BJ (cell line): ENCODE data around the gene LHX3. TPM values are rescaled to one million over a fixed set of nuclear protein-coding genes. Genes with fewer than 3 reads are reported as not detected.

ENCODE experiments used
- CTCF ChIA-PET: fragments of 350-600 bp; formaldehyde crosslinking; extraction: SDS; loops from one replicate; lab custom pipeline; 2021; ENCODE audit warnings: antibody characterized with exemption, inconsistent platforms; lab: Yijun Ruan, JAX
- POLR2A ChIA-PET: fragments of 300-600 bp; sonication (Branson Sonifier 250); formaldehyde crosslinking; extraction: SDS; loops from one replicate; lab custom pipeline; 2021; ENCODE audit warnings: antibody characterized with exemption; lab: Charles Lee
- DNase-seq: peaks from one replicate; pipeline ENCODE4 v3.0.0-alpha.2; 2011; ENCODE audit warnings: low read depth
- H3K27me3 ChIP-seq: 2 replicates; pipeline ENCODE4 v1.6.0; 2011; ENCODE audit warnings: low read length; ENCODE audit not compliant: control insufficient read depth, insufficient read depth
- H3K36me3 ChIP-seq: 2 replicates; pipeline ENCODE4 v1.5.1; 2011; ENCODE audit warnings: low read length; ENCODE audit not compliant: control insufficient read depth, insufficient read depth
- H3K4me3 ChIP-seq: 2 replicates; pipeline ENCODE4 v1.5.1; 2011; ENCODE audit warnings: low read depth, mild to moderate bottlenecking, control low read depth, low read length
- CTCF ChIP-seq: IDR thresholded peaks from 2 replicates; pipeline ENCODE4 v1.5.1; 2011; ENCODE audit warnings: low read depth, mild to moderate bottlenecking, control low read depth, inconsistent platforms, low read length, moderate library complexity; ENCODE audit not compliant: insufficient read depth
- polyA plus RNA-seq: library from polyadenylated mRNA; depleted of rRNA; stranded (reverse); fragments of >200 nt; gene quantifications from 2 replicates; pipeline ENCODE4 v1.2.3, GENCODE V29; 2011

LHX3 gene
- polyA plus RNA-seq, 1 experiment: not detected

DNA sequence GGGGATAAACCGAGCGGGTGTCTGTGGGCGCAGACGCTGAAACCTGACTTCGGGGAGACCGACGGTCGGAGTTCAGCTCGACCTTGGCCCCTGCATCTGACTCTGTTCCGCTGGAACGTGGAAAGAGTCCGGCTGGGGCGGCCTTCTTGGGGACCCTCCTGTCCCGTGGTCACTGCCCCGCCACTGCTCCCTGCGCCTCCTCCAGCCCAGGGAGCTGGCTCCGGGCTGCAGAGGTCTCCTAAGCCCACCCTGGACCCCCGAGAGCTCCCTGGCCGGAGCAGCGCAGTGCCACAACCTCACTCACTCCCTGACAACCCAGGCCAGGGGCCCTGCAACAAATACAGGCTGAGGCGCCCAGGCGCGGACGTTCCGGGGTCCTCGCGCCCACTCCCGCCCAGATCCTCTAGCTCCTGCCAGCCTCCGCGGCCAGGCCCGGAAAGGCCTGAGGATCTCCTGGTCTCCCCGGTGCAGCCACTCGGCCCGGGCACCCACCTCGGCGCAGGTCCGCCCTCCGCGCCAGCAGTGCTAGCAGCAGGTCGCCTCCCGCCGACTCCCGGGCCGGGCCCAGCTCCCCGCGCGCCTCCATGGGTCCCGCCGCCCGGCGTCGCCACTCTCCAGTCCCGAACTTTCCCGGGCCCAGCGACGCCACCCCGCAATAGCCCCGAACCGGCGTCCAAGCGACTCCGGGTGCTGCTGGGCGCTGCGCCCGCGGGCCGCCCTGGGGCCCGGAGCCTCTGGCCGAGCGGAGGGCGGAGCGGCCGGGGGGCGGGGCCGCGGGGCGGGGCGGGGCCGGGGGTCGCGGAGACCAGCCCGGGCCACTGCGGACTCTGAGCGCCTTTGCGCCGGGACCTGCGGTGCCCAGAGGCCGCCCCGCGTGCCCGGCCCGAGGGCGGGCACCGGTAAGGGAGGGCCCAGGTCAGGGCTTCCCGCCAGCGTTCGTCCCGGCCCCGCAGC, 2.2 kb downstream of the LHX3 start:
- ChIA-PET CTCF (interaction anchor here (0.8 kb wide), 1 partner anchor 11 kb away, joined by 4 read pairs; no protein-coding TSS in a partner anchor), POLR2A (no interaction called here)

DNA sequence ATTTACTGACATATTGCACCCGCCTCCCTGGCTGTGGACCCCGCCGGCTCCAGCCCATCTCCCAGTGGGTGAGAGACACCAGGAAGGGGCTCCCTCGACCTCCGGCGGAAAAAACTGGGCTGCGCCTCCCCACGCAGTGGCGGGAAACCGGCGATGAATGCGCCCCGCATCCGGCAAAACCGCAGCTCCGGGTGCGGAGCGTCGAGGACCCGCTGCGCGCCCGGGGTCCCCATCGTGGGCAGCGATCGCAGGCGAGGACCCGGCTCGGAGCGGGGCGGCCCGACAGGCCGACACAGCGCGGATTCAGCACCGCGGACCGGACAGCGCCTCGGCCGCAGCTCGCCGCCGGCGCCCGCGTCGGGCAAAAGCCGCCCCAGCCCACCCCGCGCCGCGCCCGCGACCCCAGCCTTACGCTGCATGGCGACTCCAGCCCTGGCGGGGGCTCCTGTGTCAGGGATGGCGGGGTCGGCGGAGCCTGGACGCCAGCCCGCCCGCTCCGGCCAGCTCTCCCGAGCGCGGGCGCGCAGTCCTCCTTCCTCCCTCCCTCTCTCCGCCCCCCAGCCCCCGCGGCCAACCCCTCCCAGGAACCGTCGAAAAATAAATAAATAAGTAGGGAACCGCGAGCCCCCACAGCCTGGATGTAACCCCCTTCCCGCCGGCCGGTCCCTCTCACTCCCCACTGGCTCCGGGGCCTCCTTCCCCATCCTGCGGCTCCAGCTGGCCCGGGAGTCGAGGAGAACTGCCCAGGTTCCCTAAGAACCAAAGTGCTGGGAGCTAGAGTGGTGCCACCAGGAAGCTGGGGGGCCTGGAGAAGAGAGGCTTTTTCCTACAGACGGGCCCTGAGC, 3.1 kb downstream of the LHX3 start:
- TF ChIP-seq CTCF: no peak

More for the DNA sequence above, 2.2 kb downstream of the LHX3 start:
- Histone ChIP-seq H3K36me3 (no peaks in the 10 kb centered on the region), H3K4me3 (no peak overlapping the region), H3K27me3 (peaks cover 53% of the 10 kb centered on the region)
- TF ChIP-seq CTCF: no peak
- no peak for DNase-seq

GRCh38 chr9:136201174-136201573, 3.8 kb downstream of the LHX3 start:
- H3K4me3 ChIP-seq: no peak overlapping the region
- ChIA-PET POLR2A (no interaction called here), CTCF (no interaction called here)
- no peak for TF ChIP-seq CTCF
- no peak for DNase-seq
- peaks cover 65% of the 10 kb centered on the region for H3K27me3 ChIP-seq
- no peaks in the 10 kb centered on the region for H3K36me3 ChIP-seq

More for the DNA sequence above, 3.1 kb downstream of the LHX3 start:
- POLR2A ChIA-PET: no interaction called here
- CTCF ChIA-PET: interaction anchor here (0.8 kb wide), 1 partner anchor 10 kb away, joined by 4 read pairs; no protein-coding TSS in a partner anchor
- H3K36me3 ChIP-seq: no peaks in the 10 kb centered on the region
- no peak for DNase-seq
- peaks cover 60% of the 10 kb centered on the region for H3K27me3 ChIP-seq
- H3K4me3 ChIP-seq: no peak overlapping the region

GRCh38 chr9:136200424-136200823, 4.5 kb downstream of the LHX3 start:
- no peaks in the 10 kb centered on the region for H3K36me3 ChIP-seq
- peaks cover 70% of the 10 kb centered on the region for H3K27me3 ChIP-seq
- H3K4me3 ChIP-seq: no peak overlapping the region
- CTCF ChIA-PET: no interaction called here
- no peak for DNase-seq
- POLR2A ChIA-PET: no interaction called here
- TF ChIP-seq CTCF: no peak
